Stimulated activated naive CD4-positive, alpha-beta T cell treated with Interleukin-2 at 50 U/mL for 16 hours (primary cell): ENCODE measurements around the gene EXOC3L1.
A peak's percentile ranks its signal among the peaks of the same experiment; 100 is the strongest.

ENCODE experiments used
- DNase-seq: peaks from one replicate; lab custom pipeline; 2025; lab: John Stamatoyannopoulos, UW

Gene EXOC3L1, protein sequence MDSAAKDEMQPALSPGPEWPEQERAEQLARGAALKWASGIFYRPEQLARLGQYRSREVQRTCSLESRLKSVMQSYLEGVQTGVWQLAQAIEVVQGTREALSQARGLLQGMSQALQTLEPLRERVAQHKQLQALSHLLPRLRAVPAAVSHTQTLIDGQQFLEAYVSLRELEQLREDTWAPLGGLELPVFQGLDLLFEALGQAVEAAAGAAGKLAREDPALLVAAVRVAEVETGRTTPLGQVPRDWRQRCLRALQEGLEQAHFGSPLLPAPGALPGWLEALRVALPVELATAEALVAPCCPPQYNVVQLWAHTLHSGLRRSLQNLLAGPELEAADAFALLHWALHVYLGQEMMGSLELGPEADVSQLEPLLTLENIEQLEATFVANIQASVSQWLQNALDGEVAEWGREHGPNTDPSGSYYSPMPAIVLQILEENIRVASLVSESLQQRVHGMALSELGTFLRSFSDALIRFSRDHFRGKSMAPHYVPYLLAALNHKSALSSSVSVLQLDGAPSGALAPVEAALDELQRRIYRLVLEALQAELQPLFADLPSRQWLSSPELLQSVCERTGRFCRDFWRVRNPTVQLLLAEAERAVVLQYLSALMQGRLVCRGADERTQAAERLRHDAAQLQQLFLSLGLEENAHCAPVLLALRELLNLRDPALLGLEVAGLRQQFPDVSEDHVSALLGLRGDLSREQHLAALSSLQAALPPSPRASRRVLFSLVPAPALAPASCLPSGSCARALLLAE

DNA sequence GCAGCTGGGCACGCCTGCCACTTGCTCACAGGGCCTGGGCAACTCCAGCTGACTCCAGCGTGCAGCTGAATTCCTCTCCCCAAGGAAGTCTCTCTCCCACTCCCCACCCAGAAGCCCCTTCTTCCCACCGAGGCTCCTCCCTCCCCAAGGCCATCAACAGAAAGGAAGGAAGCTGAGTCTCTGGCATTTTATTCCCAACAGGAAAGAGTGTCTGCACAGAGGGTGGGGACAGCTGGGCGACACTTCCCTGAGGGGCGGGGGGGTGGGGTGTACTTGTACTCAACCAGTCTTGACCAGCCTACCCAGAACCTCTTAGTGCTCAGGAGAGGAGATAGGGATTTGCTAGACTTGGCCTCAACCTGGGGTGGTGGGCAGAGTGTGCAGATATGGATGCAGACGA is at the start of gene EXOC3L1:
EXOC3L1 (minus strand) TSS at position 96 of the 400 bp plus-strand sequence. CDS start 460 bp downstream, outside the sequence.
- DNase-seq = no peak

DNA sequence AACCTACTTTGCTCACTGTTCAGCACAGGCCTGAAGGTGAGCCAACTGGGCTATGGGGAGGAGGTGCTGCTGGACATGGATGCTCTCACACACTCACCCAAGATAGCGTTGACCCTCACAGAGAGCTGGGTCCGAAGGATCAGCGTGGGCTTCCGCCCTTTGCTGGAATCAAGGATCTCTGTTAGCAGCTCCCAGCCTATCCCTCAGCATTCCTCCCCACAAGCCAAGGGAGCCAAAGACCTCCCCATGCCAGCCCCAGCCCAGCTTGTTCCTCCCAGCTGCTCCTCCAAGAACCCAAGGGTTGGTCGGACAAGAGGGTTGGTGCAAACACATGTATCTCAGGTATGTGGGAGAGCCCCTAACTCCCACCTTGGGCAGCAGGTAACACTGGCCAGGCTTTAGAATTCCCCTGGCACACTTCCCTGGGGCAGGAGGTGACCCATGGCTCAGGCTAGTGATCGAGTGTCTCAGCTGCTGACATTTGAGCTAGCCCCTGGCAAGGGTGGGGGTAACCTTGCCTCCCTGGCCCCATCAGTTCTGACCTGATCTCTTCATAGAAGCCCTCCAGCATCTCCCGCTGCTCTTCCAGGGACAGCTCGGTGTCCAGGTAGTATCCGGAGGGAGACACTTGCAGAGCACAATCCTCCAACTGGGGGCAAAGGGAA is 49.0 kb upstream of the EXOC3L1 start:
- DNase-seq = no peak

DNA sequence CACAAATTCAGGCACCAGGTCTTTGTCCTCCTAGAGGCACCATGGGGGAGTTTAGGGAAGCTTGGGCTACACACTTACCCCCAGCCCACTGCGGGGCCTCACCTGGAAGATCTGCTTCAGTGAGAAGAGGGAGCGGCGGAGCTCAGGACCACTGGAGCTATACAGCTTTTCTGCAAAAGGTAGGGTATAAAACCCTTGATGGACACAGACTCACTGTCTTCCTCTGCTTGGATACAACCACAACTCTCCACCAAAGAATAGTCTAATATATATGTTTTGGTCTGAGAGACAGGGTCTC is 48.3 kb upstream of the EXOC3L1 start:
- DNase-seq = no peak

DNA sequence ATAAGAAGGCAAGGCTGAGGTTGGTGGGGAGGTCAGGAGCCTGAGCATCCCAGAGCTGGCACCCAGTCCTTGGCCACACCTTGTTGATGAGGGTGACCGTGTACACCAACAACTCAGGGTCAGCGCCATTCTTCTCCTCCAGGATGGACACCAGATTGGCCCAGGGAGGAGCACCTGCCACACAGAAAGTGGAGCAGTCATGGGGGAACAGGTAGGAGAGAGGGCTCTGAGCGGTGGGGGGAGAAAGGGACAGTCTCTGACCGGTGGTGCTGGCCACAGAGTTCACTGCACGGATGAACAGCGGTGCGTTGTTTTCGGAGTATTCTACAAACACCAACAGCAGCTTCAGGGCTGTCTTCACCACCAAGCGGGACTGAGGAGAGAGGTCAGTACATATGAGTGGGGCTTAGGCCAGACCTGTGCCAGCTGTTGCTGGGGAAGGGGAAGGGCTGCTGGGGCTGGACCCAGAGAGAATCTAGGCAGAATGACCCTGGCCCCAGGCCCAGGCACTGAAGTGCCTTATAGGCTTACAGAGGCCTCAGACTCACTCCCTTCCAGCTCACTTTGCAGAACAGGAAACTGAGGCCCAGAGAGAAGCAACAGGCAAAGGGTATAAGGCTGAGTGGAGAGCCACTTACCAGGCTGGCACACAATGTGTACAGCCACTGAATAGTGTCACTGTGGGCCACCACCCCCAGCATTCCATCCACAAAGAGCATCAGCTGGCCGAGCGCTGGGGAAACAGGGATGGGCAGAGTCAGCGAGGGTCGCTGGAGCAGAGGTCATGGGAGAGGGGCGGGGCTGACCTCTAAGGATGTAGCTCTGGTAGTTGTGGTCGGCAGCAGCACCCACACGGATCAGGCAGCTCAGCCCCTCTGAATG is 47.7 kb upstream of the EXOC3L1 start:
- no peak for DNase-seq

DNA sequence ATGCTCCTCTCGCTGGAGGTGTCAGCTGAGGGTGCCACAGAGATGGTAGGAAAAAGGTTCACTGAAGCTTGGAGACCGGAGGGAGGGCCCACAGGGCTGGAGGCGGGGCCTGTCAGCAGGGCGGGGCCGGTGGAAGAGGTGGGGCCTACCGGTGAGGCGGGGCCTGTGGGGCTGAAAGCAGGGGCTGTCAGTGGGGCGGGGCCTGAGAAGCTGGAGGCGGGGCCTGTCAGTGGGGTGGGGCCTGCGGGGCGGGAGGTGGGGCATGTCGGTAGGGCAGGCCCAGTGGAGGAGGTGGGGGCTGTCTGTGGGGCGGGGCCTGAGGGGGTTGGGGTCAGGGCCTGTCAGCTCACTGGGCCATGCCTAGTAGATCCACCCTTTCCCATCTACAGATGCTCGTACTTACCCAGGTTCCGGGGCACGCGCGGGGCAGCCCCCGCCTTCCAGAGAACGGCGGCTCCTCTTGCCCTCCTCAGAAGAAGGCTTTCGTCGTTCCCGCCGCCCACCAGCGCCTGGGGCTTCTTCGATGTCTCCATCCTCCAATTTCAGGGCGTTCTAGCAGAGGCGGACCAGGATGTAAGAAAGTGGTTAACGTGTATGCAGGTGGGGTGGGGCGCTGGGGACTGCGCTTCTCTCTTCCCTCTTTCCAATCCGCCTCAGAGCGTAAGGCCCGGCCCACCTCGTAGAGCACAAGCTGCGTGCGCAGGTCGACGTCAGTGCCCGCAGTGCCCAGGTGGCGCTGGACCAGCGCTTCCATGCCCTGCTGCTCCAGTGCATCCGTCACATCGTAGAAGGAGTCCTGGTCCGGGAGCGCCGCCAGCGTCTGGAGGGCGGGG is 46.8 kb upstream of the EXOC3L1 start:
- peak; percentile 71 for DNase-seq

DNA sequence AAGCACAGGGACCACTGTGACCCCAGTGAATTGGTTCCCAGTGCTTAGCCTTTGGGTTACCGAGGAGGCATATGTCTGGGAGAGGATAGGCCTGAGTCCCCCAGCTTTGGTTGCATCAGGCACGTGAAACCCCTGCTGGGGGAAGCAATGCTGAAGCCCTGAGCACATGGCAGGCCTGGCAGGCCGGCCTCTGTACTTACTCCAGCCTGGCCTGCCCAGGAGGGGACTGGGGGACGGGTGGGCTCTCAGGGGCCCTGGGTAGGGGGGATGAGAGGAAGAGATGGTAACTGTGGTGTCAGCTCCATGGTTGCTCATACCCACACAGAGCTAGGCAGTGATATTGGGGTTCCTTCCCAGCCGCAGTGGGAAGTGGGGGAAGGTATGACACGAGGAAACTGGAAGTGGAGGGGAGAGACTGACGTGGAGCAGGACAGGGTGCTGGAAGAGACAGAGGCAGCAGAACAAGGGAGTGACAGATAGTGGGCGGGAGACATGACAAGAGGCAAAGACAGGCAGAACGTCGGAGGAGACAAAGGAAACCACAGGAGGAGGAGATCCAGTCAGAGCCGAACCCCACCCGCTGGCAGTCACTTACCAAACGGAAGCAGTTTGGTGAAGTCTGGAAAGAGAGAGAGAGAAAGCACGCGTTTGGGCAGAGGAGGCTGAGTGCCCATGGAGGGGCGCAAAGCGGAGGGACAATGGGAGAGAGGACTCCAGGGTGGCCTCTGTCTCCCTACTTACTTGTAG is 46.1 kb upstream of the EXOC3L1 start:
- DNase-seq = peak; percentile 71

DNA sequence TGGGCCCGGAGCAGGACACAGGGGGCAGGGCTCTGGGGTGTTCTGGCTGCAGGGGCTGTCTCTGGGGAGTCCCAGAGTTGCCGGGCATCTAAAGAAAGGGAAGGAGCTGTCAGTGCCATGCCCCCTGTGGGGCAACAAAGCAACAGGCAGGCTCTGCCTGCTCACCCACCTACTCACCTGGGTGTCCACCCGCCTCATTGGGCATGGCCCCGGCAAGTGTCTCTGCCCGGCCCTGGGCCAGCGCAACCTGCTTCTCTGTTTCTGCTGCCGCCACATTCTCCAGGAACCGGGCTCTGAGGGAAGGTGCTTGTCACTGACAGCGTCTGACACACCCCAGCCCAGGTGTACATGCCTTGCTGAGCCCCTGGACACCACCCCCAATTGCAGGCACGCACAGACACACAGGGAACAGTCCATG is 44.3 kb upstream of the EXOC3L1 start:
- DNase-seq = no peak

DNA sequence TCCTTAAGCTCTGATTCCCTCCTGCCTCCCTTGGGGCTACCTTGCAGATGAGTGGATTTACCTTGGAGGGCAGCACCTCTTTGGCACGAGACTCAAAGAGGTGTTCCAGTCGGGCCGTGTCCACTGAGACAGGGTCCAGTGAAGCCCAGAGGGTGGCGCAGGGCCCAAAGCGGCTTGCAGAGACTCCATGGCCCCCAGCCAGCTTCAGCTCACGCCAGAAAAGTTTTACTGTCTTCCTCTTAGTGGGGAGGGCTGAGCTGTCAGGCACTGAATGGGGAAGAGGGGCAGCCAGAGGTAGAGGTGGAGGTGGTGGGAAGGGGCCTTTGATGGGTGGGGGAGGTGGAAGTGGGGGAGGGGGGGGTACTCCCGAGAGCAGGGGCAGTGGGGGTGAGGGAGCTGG is 43.7 kb upstream of the EXOC3L1 start:
- no peak for DNase-seq

DNA sequence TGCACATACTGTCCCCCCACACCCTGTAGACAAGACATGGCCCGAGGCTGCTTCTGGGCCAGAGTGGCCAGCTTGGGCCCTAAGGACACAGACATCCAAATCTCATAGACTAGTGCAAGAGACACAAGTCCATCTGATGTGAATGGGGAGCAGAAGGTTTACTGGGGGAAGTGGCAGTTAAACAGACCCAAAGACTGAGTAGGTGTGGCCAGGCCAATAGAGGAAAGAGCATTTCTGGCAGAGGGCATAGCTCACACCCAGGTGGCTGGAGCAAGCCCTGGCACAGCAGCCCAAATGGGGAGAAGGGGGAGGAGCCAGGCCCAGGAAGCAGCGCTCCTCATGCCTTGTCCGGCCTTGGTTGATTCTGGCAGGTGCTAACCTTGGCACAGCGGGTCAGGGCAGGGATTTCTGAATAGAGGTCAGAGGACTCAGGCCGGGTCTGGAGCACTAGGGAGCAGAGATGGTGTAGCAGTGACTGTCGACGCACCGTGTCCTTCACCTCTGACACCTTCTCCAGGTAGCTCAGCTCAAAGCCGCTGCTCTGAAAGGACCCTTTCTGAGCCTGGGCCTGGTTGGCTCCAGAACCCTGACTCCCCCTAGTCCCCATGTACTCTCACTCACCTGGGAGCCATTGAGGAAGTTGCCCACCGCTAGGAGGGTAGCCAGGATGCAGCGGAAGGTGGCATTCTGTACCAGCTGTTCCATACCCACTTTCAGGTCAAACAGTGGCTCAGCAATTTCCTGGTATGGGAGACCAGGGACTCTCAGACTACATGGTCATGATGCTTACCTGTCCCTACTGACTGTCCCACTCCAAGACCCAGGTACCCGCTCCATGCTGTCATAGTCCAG is 41.1 kb upstream of the EXOC3L1 start:
- no peak for DNase-seq

DNA sequence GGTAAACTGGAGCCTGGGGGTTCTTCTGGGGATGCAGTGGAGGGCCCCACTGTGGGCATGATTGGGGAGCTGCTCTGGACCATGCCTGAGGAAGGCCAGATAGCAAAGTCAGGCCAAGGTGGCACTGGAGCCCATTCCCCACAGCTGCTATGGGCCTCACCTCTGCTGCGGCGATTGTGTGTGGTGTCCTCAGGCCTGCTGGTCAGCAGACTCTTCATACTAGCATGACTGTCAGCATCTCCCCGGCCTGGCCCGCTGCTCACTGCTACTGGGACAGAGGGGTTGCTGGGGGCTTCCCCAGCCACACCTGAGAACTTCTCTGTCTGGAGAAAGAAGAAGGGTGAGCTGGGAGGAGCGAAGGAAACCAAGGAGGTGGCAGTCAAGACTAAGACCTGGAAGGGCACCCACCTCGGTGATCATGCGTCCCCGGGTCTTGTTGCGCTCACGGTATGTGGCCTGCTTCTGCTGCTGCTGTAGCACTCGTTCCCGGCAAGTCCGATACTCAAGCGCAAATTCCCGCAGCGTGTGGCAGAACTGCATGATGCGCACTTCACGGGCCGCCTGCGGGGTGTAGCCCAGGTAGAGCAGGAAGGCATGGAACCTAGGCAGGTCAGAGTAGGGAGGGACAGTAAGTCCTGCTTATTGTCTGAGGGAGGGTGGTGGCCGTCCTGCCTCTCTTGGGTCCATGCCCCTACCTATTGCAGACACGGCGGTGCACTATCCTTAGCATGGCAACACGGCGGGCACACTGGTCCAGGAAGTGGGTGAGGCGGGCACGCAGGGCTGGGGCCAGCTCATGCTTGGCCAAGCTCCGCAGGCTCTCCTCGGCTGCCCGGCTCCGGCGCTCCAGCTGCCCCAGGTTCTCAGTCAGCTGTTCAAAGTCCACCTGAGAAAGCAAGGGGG is 40.2 kb upstream of the EXOC3L1 start:
- no peak for DNase-seq

DNA sequence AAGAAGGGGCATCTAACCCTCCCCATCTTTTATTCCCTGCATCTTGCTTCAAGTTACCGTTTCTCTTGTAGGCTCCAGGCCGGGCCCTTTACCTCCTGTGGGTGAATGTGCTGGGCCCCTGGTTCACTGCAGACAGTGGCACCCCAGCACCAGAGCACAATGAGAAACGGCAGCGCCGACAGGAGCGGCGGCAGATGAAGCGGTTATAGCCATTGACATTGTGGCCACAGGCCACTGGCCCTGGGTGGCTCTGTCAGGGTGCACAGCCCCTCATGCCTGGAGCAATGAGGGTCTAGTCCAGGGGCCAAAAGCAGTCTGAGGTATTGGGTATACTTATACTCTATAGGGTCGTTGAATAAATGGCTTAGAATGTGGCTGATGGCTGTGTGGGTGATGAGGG is 39.0 kb upstream of the EXOC3L1 start:
- DNase-seq = no peak

DNA sequence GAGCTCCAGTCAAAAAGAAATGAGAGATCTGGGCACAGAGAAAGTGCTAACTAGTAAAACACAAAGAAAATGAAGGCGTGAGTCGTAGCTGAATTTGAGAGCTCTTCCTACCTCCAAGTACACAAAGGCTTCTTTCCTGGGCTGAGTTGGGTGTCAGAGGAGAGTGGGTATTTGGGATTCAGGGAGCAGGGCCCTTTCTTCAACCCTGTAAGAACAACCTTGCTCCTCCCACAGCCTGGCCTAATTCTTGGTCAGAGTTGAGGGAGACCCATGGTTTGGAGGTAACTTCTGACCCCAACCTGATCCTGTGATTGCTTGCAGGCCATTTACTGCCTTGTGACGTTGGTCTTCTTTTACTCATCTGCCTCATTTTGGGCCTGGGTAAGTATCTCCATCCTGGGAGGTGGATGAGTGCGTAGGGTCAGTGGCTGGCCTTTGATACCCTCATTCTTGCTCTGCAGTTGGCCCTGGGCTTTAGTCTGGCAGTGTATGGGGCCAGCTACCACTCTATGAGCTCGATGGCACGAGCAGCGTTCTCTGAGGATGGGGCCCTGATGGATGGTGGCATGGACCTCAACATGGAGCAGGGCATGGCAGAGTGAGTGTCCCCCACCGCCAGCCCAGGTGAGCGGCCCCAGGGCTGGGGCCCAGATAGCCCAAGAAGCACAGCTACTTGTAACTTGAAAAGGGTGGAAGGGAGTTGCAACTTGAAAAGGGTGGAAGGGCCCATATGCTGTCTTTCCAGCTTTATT is 38.3 kb upstream of the EXOC3L1 start:
- no peak for DNase-seq

DNA sequence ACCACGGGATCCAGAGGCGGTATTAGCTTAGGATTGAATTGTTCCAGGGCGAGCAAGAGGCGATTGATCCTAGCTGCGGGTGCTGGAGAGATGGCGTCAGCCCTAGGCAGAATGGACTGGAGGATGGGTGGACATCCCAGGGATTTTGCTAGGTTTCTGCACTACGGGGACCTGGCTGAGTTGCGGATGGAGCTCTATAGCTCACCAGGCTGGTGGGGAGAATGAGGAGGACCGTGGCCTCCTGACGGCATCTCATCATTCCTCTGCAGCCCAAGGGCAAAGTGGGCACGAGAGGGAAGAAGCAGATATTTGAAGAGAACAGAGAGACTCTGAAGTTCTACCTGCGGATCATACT is 37.6 kb upstream of the EXOC3L1 start:
- no peak for DNase-seq

DNA sequence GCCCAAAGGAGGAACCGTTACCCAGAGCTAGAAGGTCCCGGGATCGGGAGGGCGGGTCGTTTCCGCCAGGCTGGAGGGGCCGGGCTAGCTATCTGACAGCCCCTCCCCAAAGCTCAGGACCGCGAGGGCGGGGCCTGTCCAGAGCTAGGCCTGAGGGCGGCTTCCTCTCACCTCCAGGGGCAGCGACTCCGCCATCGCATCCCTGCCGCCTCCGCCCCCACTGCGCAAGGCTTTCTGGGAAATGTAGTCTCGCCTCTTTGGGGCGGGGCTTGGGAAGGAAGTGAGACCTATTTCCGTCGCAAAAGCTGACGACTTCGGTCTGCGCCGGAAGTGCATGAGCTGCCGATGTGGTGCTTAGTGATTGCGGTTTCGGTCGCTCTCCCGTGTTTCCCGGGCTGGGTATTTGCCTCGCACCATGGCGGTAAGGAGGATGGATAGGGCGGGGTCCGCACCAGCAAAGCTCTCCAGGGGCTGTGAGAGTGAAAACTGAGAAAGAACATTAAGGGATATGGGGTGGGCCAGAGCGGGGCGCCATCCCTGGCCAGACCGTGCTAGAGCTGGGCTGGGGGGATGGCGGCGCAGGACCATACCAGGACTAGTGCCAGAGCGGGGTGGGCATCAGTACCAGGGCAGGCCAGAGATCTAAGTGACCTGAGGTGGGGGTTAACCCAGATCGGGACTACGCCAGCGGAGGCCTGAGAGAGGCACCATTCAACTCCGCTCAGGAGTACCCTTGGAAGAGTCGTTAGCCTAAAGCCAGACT is 37.0 kb upstream of the EXOC3L1 start, which contains the start of gene TMEM208:
TMEM208 (plus strand) TSS at position 327 of the 763 bp plus-strand sequence; CDS start at position 416, 89 bp downstream.
- peak; percentile 97 for DNase-seq

DNA sequence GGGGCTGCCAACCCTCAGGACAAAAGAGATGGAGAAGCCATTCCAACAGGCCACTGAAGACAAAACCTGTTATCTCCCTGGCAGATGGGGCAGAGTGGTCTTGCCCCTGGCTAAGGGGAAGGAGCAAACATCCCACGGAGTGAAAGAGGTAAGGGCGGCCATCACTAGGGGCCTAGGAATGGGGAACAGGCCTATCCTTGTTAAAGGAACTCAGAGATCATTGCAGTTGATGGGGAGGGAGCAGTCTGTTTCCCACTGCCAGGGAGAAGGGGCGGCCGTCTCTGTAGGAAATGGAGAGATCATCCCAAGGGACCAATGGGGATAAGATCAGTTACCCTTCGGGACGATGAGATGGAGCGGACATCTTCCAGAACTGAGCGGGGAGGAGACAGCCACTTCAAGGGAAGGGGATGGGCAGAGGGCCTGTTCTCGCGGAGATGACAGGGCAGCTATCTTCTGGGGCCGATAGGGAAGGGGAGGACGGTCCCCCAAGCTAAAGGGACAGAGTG is 36.4 kb upstream of the EXOC3L1 start:
- DNase-seq = no peak

DNA sequence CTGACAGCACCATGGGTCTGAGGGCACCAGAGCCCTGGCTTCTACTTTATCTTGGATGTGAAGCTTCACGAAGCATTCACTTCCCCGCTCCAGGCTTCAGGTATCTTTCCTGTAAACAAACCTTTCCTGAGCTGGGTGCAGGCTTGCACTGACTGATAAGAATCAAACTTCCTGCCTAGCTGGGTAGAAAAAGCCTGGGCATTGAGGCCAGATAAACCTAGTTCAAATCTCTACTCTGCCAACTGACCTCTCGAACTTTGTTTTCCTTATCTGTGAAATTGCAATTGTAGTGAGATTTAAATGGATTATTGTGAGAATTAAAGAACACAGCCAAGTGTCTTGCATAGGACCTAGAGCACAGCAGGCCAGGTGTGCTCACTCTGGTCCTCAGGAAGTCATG is 34.1 kb upstream of the EXOC3L1 start:
- DNase-seq = no peak
